Kidney capillary endothelial cell (primary cell): ENCODE measurements around the gene GOLGA8B.
"Not testable (repeated sequence)": the region's sequence is repeated elsewhere in the genome, so short reads cannot be mapped to it uniquely, and the experiment has no call there.

ENCODE experiments used
- DNase-seq: peaks from one replicate; pipeline ENCODE4 v3.0.0-alpha.2; 2018; ENCODE audit warnings: low spot score

GOLGA8B gene

GRCh38 chr15:34560814-34561213 lies 22.6 kb downstream of the GOLGA8B start:
- DNase-seq = not testable (repeated sequence)

- not testable (repeated sequence) for DNase-seq
Measured at GRCh38 chr15:34559764-34560163, 23.7 kb downstream of the GOLGA8B start.

- DNase-seq = not testable (repeated sequence)
Measured at GRCh38 chr15:34555162-34555561, 28.3 kb downstream of the GOLGA8B start.

GRCh38 chr15:34554716-34555115 lies 28.7 kb downstream of the GOLGA8B start:
- DNase-seq = not testable (repeated sequence)

GRCh38 chr15:34554126-34554525 lies 29.3 kb downstream of the GOLGA8B start:
- DNase-seq = not testable (repeated sequence)

GRCh38 chr15:34550129-34550528 lies 33.3 kb downstream of the GOLGA8B start:
- not testable (repeated sequence) for DNase-seq

- DNase-seq = not testable (repeated sequence)
Measured at GRCh38 chr15:34549381-34549809, 34.1 kb downstream of the GOLGA8B start.

- not testable (repeated sequence) for DNase-seq
Measured at GRCh38 chr15:34543860-34544649, 39.4 kb downstream of the GOLGA8B start.

- not testable (repeated sequence) for DNase-seq
Measured at GRCh38 chr15:34535857-34536256, 47.6 kb downstream of the GOLGA8B start.
